RWPE2 (cell line): Measurements from ENCODE around the gene GALNT17.

Experiments used
- ATAC-seq: fragments of 200-7000 bp; cut with Tn5 transposase; 3 replicates; pipeline ENCODE4 v1.9.1; 2021; ENCODE audit warnings: low read depth
- DNase-seq: peaks from one replicate; pipeline ENCODE4 v3.0.0-alpha.2; 2020; ENCODE audit warnings: low spot score
- H3K27ac ChIP-seq: fragments of 450-650 bp; 2 replicates; pipeline ENCODE4 v1.5.1; 2017; ENCODE audit warnings: mild to moderate bottlenecking; ENCODE audit not compliant: poor library complexity, severe bottlenecking
- H3K27me3 ChIP-seq: fragments of 250-450 bp; sonication (Bioruptor Pico); 2 replicates; pipeline ENCODE4 v1.5.1; 2021; ENCODE audit warnings: mild to moderate bottlenecking, moderate library complexity; ENCODE audit not compliant: insufficient read depth, poor library complexity, severe bottlenecking
- H3K36me3 ChIP-seq: fragments of 250-450 bp; sonication (Bioruptor Pico); 2 replicates; pipeline ENCODE4 v1.5.1; 2020; ENCODE audit warnings: low read depth, mild to moderate bottlenecking, moderate library complexity
- H3K4me1 ChIP-seq: fragments of 250-450 bp; sonication (Bioruptor Pico); 2 replicates; pipeline ENCODE4 v1.5.1; 2021; ENCODE audit warnings: mild to moderate bottlenecking, moderate library complexity; ENCODE audit not compliant: insufficient read depth, poor library complexity, severe bottlenecking
- H3K4me3 ChIP-seq: fragments of 250-450 bp; sonication (Bioruptor Pico); 2 replicates; pipeline ENCODE4 v1.5.1; 2021; ENCODE audit warnings: mild to moderate bottlenecking, moderate library complexity; ENCODE audit not compliant: severe bottlenecking
- H3K9me3 ChIP-seq: fragments of 250-450 bp; sonication (Bioruptor Pico); 2 replicates; pipeline ENCODE4 v1.5.1; 2021; ENCODE audit warnings: mild to moderate bottlenecking, moderate library complexity; ENCODE audit not compliant: severe bottlenecking
- CTCF ChIP-seq: fragments of 450-650 bp; IDR thresholded peaks from one replicate; pipeline ENCODE4 v1.5.1; 2017; ENCODE audit warnings: mild to moderate bottlenecking, moderate library complexity; ENCODE audit not compliant: poor library complexity, severe bottlenecking

Gene GALNT17

GRCh38 chr7:71477441-71477840 is 345.5 kb downstream of the GALNT17 start:
- no peak overlapping the region for H3K4me3 ChIP-seq
- ATAC-seq, result no peak
- H3K4me1 ChIP-seq, result no peaks in the 10 kb centered on the region
- no peak overlapping the region for H3K27ac ChIP-seq
- no peak for DNase-seq
- TF ChIP-seq CTCF, result no peak
- no peaks in the 10 kb centered on the region for H3K36me3 ChIP-seq
- H3K27me3 ChIP-seq, result no peaks in the 10 kb centered on the region
- no peaks in the 10 kb centered on the region for H3K9me3 ChIP-seq

- DNase-seq (no peak), ATAC-seq (no peak)
- no peaks in the 10 kb centered on the region for H3K36me3 ChIP-seq
- no peaks in the 10 kb centered on the region for H3K9me3 ChIP-seq
- TF ChIP-seq CTCF, result no peak
- no peaks in the 10 kb centered on the region for H3K27me3 ChIP-seq
- H3K4me3 ChIP-seq, result no peak overlapping the region
- no peaks in the 10 kb centered on the region for H3K4me1 ChIP-seq
- no peak overlapping the region for H3K27ac ChIP-seq
Observed at GRCh38 chr7:71479231-71479630, 347.3 kb downstream of the GALNT17 start.

GRCh38 chr7:71480791-71481190 is 348.8 kb downstream of the GALNT17 start:
- no peaks in the 10 kb centered on the region for H3K27me3 ChIP-seq
- no peak for DNase-seq
- H3K4me1 ChIP-seq, result no peaks in the 10 kb centered on the region
- no peak for ATAC-seq
- no peak overlapping the region for H3K27ac ChIP-seq
- H3K4me3 ChIP-seq, result no peak overlapping the region
- H3K36me3 ChIP-seq, result no peaks in the 10 kb centered on the region
- TF ChIP-seq CTCF, result no peak
- H3K9me3 ChIP-seq, result no peaks in the 10 kb centered on the region

- no peak for DNase-seq
- ATAC-seq, result no peak
Observed at GRCh38 chr7:71482284-71482683, 350.3 kb downstream of the GALNT17 start.

GRCh38 chr7:71484380-71484779 is 352.4 kb downstream of the GALNT17 start:
- ATAC-seq (no peak), DNase-seq (no peak)
- no peak overlapping the region for H3K4me3 ChIP-seq
- no peak overlapping the region for H3K27ac ChIP-seq
- TF ChIP-seq CTCF, result no peak
- no peaks in the 10 kb centered on the region for H3K36me3 ChIP-seq
- H3K4me1 ChIP-seq, result no peaks in the 10 kb centered on the region
- no peaks in the 10 kb centered on the region for H3K27me3 ChIP-seq
- no peaks in the 10 kb centered on the region for H3K9me3 ChIP-seq

More at GRCh38 chr7:71482284-71482683, 350.3 kb downstream of the GALNT17 start:
- Histone ChIP-seq H3K36me3 (no peaks in the 10 kb centered on the region), H3K27me3 (no peaks in the 10 kb centered on the region), H3K27ac (no peak overlapping the region), H3K4me1 (no peaks in the 10 kb centered on the region), H3K4me3 (no peak overlapping the region), H3K9me3 (no peaks in the 10 kb centered on the region)
- no peak for TF ChIP-seq CTCF
